RPMI8226 (cell line): ENCODE data around the gene OR2M5.
A peak's percentile ranks its signal among the peaks of the same experiment; 100 is the strongest.

Experiments used
- DNase-seq: peaks from one replicate; pipeline ENCODE4 v3.0.0-alpha.2; 2015

Gene OR2M5, protein sequence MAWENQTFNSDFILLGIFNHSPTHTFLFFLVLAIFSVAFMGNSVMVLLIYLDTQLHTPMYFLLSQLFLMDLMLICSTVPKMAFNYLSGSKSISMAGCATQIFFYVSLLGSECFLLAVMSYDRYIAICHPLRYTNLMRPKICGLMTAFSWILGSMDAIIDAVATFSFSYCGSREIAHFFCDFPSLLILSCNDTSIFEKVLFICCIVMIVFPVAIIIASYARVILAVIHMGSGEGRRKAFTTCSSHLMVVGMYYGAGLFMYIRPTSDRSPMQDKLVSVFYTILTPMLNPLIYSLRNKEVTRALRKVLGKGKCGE

GRCh38 chr1:248144513-248145198 lies at the start of gene OR2M5:
Gene OR2M5 (plus strand): TSS chr1:248145148. CDS start chr1:248145148, 0 bp downstream.
- no peak for DNase-seq

- DNase-seq = no peak
These were observed 46.4 kb upstream of the OR2M5 start for GRCh38 chr1:248098529-248098928.

GRCh38 chr1:248102847-248103246 lies 42.1 kb upstream of the OR2M5 start:
- no peak for DNase-seq

DNA sequence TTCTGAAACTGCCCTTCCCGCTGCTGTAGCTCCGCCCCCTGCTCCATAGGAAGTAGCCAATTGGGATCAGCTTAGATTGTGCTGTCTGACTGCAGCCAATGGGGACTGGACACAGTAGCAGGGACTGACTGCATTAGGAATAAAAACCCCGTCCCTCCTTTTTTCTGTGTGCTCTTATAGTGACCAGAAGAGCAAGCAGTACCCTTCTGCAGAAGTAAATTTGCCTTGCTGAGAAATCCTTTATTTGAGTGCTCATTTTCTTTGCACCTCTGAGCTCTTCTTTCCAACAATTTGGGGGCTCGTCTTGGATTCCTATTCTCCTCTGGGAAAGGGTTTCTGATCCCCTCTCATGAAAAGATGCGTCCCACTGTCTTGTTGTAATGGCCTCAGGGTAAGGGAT lies 33.8 kb upstream of the OR2M5 start:
- no peak for DNase-seq

- DNase-seq = no peak
These were observed 30.1 kb upstream of the OR2M5 start for GRCh38 chr1:248114890-248115289.

DNA sequence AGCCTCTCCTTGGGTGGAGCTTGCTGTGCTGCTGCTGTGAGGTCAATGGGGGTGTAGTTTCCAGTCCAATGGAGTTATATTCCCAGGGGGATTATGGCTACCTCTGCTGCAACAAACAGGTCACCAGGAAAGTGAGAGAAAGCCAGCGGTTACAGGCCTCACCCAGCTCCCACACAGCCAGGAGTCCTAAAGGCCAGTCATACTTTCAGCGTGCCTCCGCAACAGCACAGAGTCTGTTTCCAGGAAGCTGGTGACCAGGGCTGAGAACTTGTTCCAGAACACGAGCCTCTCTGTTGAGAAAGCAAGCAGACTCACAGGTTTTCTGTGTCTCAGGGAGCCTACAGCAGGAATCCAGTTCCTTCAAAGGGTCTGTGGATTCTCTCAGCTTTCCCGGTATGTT lies 17.3 kb upstream of the OR2M5 start:
- no peak for DNase-seq

DNA sequence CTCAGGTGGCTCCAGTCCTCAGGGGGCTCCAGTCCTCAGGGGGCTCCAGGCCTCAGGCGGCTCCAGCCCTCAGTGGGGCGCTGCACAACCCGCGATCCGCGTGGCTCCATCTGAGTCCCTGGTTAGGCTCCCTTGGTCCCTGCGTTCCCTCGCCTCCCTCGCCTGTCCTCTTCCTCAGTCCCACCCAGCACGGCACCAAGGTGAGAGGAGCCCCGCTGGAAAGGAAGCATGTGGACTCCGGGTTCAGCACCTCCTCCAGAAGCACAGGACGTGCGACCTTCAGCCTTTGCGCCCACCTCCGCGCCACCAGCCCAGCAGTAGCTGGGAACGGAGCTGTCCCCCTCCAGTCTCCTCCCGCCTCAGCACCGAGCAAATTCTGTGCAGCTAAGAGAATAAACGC lies 8.1 kb upstream of the OR2M5 start:
- no peak for DNase-seq

DNA sequence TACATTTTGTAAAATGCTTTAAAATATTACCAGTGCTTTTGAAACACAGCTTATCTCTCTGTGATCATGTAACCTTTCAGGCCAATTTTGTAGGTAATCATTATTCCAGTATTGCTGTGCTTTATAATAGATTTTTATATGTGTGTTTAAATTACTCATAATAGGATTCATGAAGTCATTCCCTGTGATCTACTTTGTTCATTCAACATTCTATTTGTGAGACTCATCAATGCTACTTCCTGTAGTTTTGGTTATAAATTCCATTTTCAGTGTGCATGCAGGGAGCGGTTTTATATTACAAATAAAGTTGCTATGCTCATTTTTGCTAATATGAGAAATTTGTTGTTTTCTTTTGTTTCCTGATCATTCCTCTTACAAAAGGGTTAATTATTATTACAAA lies 4.1 kb upstream of the OR2M5 start:
- no peak for DNase-seq

GRCh38 chr1:248143311-248143710 lies 1.6 kb upstream of the OR2M5 start:
- no peak for DNase-seq

DNA sequence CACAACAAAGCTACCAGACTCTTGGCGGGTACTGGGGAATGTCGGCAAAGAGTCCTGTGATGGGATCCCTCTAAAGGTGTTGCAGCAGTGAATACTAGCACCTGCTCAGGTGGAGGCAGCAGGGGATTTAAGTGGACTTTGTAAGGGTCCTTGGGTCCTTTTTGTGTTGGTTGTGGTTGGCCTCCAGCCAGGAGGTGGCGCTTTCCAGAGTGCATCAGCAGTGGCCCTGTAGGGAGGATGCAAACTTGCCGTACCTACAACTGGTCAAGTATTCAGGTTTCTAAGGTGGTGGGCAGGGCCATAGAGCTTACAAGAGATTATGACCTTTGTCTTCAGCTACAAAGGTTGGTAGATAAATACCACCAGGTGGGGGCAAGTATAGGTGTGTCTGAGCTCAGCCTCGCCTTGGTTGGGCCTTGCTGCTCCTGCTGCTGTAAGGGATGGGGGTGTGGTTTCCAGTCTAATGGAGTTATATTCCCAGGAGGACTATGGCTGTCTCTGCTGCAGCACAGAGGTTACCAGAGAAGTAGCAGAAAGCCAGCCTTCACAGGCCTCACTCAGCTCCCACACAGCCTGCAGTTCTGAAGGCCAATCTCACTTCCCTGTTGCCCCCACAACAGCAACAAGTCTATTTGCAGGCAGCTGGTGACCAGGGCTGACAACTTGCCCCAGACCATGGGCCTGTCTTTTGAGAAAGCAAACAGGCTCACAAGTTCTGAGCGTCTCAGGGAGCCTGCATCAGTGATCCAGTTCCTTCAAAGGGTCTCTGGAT lies 7.3 kb downstream of the OR2M5 start:
- no peak for DNase-seq

- DNase-seq = peak; percentile 19
These were observed 11.0 kb downstream of the OR2M5 start for GRCh38 chr1:248155927-248156326.

- no peak for DNase-seq
These were observed 13.8 kb downstream of the OR2M5 start for GRCh38 chr1:248158758-248159157.

DNA sequence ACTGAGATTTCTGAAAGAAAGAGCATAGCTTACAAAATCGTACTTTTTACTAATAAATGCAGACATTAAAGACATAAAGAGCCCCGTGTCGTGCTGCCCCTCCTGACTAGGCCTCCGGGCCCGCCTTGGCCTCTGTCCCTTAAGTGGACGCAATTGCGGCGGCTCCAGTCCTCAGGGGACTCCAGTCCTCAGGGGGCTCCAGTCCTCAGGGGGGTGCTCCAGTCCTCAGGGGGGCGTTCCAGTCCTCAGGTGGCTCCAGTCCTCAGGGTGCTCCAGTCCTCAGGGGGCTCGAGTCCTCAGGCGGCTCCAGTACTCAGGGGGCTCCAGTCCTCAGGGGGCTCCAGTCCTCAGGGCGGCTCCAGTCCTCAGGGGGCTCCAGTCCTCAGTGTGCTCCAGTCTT lies 19.1 kb downstream of the OR2M5 start:
- DNase-seq = no peak

DNA sequence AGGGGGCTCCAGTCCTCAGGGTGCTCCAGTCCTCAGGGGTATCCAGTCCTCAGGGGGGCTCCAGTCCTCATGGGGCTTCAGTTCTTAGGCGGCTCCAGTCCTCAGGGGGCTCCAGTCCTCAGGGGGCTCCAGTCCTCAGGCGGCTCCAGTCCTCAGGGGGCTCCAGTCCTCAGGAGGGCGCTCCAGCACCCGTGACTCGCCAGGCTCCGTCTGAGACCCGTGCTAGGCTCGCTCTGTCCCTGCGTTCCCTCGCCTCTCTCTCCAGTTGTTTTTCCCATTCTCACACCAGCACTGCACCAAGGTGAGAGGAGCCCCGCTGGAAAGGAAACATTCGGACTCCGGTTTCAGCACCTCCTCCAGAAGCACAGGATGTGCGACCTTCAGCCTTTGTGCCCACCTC lies 20.2 kb downstream of the OR2M5 start:
- no peak for DNase-seq

- no peak for DNase-seq
These were observed 29.6 kb downstream of the OR2M5 start, which contains the start of gene OR2M2 for GRCh38 chr1:248174521-248174920. Gene OR2M2 (plus strand): TSS chr1:248174821. CDS start chr1:248179986, 5,165 bp downstream.

DNA sequence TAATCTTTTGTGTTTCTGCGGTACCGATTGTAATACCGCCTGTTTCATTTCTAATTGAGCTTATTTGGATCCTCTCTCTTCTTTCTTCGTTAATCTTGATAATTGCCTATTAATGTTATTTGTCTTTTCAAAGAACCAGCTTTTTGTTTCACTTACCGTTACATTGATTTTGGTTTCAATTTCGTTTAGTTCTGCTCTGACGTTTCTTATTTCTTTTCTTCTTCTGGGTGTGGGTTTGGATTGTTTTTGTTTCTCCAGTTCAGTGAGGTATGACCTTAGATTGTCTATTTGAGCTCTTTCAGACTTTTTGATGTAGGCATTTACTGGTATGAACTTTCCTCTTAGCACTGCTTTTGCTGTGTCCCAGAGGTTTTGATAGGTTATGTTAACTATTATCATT lies 39.0 kb downstream of the OR2M5 start:
- peak; percentile 21 for DNase-seq

DNA sequence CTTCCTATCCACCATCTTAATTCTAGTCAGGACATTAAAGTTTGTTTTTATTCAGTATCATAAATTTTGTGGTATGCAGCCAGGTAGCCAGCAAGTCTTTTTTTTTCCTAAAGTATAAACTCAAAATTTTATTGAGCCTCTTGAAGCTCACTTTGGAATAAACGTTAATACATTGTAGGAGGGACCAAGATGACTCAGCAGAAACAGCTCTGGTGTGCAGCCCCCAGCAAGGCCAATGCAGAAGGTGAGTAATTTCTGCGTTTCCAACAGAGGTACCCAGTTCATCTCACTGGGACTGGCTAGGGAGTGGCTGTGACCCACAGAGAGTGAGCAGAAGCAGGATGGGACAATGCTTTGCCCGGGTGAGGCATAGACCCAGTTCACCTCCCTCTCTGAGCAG lies 42.4 kb downstream of the OR2M5 start:
- DNase-seq = no peak

DNA sequence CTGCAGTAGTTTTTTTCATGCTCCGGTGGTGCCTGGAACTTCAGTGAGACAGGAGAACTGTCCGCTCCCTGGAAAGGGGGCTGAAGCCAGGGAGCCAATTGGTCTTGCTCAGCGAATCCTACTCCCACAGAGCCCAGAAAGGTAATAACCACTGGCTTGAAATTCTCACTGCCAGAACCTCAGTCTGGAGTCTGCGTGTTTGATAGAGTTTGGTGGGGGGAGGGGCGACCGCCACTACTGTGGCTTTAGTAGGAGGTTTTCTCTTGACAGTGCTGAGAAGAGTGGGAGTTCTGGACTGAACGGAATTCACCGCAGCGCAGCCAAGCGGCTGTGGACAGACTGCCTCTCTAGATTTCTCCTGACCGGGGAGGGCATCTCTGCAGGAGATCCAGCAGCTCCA lies 44.1 kb downstream of the OR2M5 start:
- DNase-seq = peak; percentile 14

DNA sequence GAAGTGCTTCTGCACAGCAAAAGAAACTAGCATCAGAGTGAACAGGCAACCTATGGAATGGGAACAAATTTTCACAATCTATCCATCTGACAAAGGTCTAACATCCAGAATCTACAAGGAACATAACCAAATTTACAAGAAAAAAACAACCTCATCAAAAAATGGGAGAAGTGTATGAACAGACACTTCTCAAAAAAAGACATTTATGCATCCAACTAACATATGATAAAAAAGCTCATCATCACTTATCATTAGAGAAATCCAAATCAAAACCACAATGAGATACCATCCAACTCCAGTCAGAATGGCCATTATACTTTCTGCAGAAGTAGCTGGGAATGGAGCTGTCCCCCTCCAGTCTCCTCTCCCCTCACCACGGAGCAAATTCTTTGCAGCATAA lies 49.2 kb downstream of the OR2M5 start:
- DNase-seq = no peak
